ENCODE data around the gene PLCXD3.
"Not testable (repeated sequence)": the region's sequence is repeated elsewhere in the genome, so short reads cannot be mapped to it uniquely, and the experiment has no call there.

Gene PLCXD3

DNA sequence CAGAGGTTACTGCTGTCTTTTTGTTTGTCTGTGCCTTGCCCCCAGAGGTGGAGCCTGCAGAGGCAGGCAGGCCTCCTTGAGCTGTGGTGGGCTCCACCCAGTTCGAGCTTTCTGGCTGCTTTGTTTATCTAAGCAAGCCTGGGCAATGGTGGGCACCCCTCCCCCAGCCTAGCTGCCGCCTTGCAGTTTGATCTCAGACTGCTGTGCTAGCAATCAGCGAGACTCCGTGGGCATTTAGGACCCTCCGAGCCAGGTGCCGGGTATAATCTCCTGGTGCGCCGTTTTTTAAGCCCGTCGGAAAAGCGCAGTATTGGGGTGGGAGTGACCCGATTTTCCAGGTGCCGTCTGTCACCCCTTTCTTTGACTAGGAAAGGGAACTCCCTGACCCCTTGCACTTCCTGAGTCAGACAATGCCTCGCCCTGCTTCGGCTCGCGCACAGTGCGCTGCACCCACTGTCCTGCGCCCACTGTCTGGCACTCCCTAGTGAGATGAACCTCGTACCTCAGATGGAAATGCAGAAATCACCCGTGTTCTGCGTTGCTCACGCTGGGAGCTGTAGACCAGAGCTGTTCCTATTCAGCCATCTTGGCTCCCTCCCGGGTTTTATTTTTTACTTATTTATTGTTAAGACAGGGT lies 16.8 kb downstream of the PLCXD3 start:
- not testable (repeated sequence) for DNase-seq (ENCODE audit: low spot score)

DNA sequence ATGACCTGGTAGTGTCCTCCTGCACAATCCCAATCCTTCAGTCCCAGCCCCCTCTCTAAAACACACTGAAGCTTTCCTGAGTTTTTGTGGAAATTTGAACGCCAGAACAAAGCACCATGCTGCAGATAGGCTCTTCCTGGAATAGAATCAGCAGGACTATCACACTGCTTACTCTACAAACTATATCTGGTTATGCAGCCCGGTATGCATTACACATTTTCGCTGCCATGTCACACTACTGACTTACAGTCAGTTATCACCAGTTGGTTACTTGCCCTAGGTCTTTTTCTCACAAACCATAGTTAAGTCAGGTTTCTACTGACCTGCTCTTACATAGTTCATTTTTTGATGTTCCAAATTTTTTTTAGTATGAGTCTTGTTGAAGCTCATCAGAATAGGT lies 24.9 kb downstream of the PLCXD3 start:
- no peak for DNase-seq (ENCODE audit: low spot score)

DNA sequence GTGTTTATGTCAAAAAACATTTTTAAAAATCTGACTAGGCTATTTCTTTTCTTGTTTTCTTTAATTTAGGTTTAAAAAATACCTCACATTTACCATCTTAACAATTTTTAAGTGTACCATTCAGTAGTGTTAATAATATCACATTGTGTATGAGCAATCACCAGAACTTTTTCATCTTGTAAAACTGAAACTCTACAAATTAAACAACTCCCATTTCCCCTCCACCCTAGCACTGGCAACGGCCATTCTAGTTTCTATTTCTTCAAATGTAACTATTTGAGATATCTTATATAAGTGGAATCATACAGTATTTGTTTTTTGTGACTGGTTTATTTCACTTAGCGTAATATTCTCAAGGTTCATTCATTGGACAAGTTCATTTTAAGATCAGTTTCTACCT lies 27.7 kb downstream of the PLCXD3 start:
- no peak for DNase-seq (ENCODE audit: low spot score)

DNA sequence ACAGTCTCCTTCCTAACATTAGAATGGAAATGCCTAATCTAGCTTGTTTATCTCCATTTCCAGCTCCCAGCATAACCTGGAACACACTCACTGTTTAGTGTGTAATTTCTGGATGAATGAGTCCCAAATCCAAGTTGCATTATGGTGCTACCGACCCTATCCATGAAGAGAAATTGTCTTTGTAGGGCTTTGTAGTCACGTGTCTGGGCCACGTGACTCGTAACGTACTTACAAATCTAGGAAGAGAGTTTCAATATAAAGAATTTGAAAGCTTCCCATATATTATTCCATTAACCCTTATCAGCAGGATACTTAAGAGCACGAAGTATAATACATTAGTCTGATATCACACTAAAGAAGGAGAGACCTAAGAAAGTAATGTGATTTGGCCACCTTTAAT lies 28.2 kb downstream of the PLCXD3 start:
- DNase-seq (ENCODE audit: low spot score): no peak

DNA sequence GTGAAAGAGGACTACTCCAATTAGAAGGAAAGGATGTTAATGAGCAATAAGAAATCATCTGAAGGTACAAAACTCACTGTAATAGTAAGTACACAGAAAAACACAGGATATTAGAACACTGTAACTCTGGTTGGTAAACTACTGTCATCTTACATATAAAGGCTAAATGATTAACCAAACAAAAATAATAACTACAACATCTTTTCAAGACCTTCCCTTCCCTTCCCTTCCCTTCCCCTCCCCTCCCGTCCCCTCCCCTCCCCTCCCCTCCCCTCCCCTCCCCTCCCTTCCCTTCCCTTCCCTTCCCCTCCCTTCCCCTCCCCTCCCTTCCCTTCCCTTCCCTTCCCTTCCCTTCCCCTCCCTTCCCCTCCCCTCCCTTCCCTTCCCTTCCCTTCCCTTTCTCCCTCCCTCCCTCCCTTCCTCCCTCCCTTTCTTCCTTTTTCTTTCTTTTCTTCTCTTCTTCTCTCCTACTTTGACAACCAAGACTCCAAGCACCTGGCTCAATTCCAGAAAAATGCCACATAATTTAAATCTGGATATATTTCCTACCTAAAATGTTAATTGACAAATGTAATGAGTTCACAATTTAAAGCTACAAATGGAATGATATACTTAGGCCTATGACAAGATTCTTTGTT lies 38.7 kb downstream of the PLCXD3 start:
- DNase-seq (ENCODE audit: low spot score): not testable (repeated sequence)

DNA sequence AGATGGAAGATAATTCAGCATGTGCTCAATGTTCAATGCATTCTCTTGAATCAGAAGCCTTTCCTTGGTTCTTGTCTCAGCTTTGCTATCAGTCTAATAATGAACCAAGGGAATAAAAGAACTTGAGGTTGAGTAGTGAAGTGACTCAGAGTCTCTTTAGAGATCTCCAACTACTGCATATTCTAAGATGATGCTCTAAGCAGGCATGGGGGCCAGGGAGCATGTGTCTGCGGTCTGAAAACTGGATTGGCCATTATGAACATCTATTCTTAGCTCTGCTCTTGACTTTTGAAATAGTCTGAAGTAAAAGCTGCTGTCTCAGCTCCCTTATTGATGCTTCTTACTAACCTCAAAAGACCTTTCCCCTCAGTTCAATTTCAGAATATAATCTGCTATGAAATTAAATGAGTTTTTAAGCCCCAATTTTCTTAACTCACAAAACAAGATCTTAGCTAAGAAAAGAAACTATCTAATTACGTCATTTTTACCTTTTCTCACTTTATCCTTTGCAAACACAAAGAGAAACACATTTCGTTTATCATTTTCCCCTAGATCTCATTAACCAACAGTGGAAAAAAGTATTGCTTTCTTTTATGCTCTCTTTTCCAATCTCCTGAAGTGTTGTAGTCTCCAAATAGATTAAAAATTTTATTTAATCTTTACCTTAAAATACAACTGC lies 44.8 kb downstream of the PLCXD3 start:
- DNase-seq (ENCODE audit: low spot score): no peak

DNA sequence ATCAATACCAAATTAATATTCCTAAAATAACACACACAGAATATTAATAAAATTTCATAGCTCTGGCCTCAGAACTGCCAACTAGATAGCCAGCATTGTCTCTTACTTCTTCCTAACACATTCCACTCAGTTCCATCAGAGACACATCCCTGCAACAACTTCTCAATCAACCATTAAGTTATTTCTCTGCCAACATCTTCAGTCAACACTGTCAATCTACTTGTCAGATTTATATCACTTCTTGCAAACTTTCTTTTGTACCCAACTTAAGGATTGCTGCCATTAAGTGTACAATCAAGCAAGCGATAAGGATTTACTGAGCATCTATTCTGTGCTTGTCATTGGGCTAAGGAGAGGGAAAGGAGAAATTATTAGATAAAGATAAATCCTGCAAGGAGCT lies 50.8 kb downstream of the PLCXD3 start:
- no peak for DNase-seq (ENCODE audit: low spot score)

DNA sequence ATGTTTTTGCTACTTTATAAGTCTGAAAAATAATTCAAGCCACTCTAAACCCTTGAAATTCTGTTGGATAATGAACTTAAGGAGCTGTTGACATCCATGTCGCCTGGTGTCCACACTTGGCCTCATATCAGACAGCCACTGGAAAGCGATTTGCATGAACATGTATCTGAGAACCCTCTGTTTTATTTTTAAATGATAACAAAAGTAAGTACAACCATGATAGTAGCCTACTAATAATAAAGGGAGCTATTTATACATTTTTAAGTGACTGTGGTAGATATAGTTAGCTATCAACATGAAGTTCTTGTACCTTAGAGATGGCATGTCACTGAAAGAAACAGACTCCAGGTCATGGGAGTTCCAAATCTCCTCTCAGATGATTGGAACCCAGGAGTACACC lies 53.3 kb downstream of the PLCXD3 start:
- no peak for DNase-seq (ENCODE audit: low spot score)

DNA sequence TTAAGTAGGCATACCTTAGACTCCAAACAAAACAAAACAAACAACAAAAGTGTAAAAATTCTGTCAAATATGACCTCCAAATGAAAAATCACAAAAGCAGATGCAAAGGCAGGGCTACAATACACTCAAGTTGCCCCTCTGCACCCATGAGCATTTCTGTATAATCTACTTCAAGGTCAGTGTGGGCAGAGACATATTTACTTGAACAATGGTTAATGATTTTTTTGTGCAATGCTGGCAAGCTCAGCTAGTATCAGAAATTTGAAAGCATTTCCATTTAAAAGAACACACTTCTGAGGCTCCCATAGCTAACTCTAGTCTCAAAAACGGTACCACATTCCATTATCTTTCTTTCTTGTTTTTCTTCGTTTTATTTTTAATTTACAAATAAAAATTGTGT lies 57.9 kb downstream of the PLCXD3 start:
- DNase-seq (ENCODE audit: low spot score): no peak

DNA sequence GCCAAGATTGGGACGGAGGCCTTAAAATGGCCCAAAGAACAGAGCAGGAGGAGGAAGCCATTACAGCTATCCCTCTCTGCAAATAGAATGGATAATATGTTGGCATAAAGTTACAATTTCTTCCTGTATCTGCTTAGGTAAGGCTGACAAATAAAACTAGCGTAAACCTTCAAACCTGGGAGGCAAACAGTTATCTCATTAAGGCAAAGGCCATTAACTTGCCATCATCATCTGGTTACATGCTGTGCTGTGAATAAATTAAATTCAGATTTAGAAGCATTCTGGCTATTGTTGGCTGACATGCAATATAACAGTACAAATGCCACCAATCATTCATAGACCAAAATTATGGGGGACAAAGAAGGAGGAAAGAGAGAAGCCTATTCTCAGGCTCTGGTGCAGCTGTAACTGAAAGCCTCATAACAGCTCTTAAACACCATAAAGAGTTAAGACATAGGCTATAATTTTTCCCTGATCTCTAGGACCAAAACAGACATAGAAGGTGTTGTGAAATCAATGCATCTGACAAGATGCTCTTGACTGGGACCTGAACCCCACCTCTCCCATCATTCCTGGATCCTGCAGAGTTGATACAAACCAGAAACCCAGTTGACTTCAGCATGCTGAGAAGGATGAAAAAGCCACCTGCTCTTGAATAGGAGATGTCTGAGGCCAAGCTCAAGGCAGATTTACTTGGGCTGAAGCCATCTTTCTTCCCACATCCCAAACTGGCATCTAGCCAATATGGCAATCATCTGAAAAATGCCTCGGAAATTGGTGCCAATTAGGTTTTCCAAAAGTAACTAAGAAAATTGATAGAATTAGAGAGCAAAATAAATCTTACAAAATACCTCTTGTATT lies 62.5 kb downstream of the PLCXD3 start:
- DNase-seq (ENCODE audit: low spot score): no peak

DNA sequence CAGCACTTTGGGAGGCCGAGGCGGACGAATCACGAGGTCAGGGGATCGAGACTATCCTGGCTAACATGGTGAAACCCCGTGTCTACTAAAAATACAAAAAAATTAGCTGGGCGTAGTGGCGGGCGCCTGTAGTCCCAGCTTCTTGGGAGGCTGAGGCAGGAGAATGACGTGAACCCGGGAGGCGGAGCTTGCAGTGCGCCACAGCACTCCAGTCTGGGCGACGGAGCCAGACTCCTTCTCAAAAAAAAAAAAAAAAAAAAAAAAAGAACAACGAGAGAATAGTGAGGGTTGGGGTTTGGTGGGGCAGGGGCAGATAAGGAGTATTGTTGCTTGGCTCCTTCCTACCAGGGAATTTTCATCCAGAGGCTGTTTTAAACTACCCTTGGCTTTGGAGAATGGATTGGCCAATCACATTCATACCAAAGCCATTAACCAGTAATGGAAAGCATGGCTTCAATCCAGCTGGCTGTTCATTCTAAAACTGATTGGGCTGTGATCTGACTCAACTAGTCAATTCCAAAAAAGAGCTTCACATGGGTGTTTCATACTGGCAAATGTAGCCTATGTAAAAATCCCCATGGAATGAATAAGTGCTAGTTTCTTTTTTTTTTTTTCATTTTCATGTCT lies 64.4 kb downstream of the PLCXD3 start:
- no peak for DNase-seq (ENCODE audit: low spot score)

DNA sequence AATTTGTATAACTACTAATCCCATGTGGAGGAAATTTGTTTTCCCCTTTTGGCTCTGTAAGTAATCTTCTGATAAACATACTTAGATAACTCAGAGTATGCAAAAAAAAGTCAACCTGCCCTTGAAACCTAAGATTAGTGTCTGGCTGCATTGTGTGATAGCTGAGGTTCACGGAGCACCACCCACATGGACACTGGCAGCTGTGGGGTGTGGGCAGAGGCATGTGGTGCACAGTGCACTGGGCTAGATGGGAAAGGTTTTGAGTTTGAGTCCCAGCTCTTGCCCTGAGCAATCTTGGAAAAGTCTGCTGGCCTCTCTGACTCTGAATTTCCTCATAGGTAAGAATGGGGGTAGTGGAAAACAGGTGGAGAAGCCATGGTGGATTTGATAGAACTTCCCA lies 75.1 kb downstream of the PLCXD3 start:
- DNase-seq (ENCODE audit: low spot score): no peak

DNA sequence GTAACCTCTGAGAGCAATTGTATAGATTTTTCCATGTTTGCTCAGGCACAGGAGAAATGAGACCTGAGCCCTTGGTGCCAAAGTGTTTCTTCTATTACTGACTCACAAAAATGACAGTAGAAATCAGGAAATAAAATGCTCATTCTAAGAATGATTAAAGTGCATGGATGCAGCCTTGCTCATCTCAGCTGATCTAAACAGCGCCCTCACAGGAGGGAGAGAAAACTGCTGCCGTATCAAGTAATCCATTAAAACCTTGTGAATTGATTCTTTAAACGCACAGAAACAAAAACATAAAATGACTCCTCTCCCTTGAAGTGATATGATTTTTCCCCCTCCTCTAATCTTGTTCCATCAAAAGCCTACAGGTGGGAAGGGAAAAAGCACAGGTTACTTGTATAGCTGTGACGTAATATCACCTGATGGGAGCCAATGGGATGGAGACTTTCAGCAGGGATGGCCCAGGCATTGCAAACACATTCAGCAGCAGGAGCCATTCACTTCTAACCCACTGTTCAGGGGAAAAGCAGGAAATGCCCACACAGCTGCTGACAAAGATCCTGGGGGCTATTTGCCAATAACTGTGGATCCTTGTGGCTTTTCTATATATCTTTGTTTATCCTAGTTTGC lies 76.7 kb downstream of the PLCXD3 start:
- DNase-seq (ENCODE audit: low spot score): no peak

DNA sequence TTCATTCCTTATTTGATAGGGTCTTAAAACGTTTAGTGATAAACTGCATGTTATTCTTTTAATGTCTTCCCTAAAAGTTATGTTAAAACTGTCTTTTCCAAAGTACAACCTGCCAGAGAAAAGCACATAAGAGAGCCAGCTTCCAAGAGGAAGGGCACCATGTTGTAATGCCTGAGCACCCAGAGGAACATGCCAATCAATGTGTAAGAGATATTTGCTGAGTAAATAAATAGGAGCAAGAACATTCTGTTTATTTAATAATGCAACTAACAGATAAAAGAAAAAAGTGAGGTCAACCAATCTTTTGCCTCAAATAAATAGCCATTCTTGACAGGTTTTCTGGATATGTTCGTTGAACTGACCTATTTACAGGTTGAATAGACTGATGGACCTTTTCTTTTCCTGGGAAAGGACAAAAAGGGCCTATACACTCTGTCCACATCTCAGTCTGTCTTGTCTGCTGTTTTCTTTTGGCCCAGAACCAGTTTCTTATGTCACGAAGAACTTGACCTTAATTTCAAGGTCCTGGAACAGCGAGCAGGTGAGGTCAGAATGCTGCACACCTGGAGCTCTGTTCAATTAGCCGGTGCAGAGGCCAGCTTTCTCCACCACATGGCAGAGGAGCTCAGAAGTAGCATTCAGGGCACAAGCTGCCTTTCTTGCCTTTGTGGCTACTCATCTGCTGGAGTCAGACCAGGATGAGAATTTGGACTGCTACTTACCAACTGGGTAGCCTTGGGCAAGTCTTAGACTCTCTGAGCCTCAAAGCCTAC lies 77.7 kb downstream of the PLCXD3 start:
- no peak for DNase-seq (ENCODE audit: low spot score)

DNA sequence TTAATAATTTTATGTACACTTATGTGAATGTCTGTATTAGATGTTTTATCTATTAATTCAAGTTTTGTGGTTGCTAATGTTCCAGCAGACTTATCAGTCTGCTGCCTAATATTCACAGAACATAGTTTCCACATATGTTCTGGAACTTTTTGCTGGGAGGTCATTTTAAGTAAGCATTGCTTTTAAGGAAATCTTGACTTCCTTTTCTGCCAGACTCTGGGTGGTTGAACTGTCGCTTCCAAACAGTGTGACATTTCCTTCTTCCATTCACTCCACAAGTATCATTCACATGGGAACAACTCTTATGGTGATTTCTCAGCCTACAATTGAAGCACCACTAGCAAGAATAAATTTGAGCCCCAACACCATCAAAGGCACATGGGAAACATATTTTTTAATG lies 82.9 kb downstream of the PLCXD3 start:
- DNase-seq (ENCODE audit: low spot score): no peak

DNA sequence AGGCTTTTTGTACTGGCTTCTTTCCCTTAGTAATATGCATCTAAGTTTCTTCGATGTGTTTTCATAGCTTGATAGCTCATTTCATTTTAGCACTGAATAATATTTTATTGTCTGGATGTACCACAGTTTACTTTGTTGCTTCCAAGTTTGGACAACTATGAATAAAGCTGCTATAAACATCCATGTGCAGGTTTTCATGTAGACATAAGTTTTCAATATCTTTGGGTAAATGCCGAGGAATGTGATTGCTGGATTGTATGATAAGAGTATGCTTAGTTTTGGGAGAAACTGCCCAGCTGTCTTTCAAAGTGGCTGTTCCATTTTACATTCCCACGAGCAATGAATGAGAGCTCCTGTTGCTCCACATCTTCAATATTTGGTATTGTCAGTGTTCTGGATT lies 84.7 kb downstream of the PLCXD3 start:
- DNase-seq (ENCODE audit: low spot score): no peak

DNA sequence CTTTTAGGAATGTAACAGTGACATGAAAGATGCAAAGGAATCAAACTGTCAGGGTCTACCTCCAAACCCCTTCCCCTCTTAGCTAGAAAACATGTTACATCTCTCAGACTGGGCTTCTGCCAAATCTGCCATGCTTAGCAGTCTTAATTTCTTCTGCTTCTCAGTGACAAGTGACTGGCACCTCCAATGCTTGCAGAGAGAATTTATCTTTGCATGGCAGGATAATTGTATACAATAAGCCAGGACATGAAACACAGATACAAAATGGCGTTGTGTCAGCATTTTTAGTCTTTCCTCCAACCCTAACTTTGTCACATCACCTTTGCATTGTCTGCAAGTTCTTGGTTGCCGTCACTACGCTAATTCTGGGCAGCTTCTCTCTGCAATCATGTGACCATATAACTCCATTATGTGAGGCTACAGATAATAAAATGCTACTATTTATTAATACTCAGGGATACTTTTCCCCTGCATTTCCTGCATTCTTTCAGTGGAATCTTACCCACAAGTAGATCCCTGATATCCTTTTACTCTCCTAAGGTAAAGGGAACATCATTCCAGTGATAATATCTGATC lies 89.8 kb downstream of the PLCXD3 start:
- no peak for DNase-seq (ENCODE audit: low spot score)

DNA sequence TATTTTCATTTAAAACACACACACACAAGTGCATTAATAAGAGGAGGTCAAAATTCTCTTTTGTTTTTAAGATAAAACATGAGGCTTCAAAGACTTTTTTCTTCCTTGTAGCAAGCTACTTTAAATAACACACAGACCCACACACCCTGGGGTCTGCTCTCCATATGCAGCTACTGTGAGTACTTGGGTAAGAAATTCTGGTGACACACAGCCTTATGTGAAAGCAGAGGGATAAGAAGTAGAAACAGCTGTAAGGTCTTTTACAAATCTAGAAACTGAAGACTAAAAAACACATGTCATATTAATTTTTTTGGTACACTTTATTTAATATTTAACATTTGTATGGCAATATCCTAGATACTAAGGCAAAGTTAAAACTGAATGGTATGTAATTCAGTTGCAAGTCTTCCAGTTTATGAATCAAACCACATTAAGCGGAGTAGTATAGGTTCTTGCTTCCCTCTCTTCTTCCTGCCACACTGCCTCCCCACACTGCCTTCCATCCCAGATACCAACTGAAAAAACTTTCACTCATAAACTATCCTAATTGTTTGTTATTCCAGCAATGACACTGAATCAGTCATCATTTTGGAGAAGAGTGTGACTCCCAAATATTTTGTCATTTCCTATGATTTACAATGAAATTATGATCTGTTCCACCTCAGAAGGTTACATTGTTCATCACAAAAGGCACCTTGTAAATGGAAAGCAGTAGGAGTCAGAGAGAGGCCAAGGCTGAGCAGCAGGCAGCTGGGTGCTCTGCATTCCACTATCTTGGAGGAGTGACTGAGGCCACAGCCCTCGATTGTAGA lies 92.0 kb downstream of the PLCXD3 start:
- no peak for DNase-seq (ENCODE audit: low spot score)

DNA sequence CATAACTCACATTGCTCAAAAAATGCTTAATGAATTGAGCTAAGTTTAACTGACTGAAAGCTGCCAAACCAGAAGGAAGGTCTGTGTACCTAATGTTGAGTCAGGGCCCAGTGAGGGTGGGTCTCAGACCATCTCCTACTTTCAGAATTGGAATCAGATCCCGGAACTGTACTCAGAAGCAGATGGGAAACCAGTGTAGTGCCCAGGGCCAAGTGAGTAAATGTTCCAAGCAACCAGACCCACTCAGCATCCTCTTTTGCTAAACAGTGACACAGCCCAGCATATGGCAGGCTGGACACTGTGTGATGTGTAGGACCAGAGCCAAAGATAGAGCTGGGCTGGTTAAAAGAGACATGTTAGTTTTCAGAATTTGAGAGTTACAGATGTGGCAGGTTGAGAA lies 94.1 kb downstream of the PLCXD3 start:
- no peak for DNase-seq (ENCODE audit: low spot score)

DNA sequence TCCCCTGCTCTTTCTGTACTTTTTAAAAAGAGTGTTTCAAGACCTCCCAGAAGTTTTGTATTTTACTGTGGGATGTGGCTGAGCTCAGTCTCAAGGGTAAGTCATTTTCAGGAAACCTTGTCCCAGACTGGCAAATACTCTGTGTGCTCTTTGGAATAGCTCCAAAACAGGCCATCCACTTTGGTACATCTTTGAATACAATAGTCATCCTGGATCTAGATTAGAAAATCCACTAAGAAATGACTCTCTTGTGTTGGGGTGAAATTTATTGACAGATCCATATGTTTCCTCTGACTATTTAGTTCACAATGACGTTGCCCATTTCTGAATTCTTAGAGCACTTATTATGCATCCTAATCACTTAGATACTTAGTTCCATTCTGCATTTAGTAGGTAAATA lies 95.2 kb downstream of the PLCXD3 start:
- DNase-seq (ENCODE audit: low spot score): no peak

Data from putamen (tissue), 1 donor.